CD4-positive, CD25-positive, alpha-beta regulatory T cell (primary cell): ENCODE data around the gene VPS39. TPM values are rescaled to one million over a fixed set of nuclear protein-coding genes. Genes with fewer than 3 reads are reported as not detected.

Source experiments
- ATAC-seq, 2 donors: fragments of 150-1000 bp; cut with Tn5 transposase; one replicate each; pipeline ENCODE4 v1.10.0; 2021; ENCODE audit warnings: low read depth in 2 of 2, moderate number of reproducible peaks in 2 of 2, moderate library complexity in 1 of 2
- DNase-seq, 3 donors: peaks; one replicate each; pipeline versions ENCODE4 v3.0.0 to v3.0.0-alpha.2; 2012 to 2022; ENCODE audit warnings: mixed read lengths in 1 of 3
- H3K27ac ChIP-seq: one replicate; pipeline ENCODE4 v1.7.0; 2013; ENCODE audit warnings: mild to moderate bottlenecking, low read length; ENCODE audit not compliant: insufficient read depth, poor library complexity, severe bottlenecking
- H3K27me3 ChIP-seq: one replicate; pipeline ENCODE4 v1.7.0; 2013; ENCODE audit warnings: low read length; ENCODE audit not compliant: control insufficient read depth, insufficient read depth
- H3K36me3 ChIP-seq: one replicate; pipeline ENCODE4 v1.7.0; 2013; ENCODE audit warnings: mild to moderate bottlenecking, low read length, moderate library complexity; ENCODE audit not compliant: control insufficient read depth, insufficient read depth
- H3K4me1 ChIP-seq: 2 replicates; pipeline ENCODE4 v1.7.0; 2013; ENCODE audit warnings: mild to moderate bottlenecking, low read length; ENCODE audit not compliant: insufficient read depth, control insufficient read depth, poor library complexity, severe bottlenecking
- H3K4me3 ChIP-seq: one replicate; pipeline ENCODE4 v1.7.0; 2013; ENCODE audit warnings: low read depth, mild to moderate bottlenecking, low read length, moderate library complexity
- H3K9me3 ChIP-seq, 2 experiments: 1 replicate in 1 of 2; 2 replicates in 1 of 2; pipeline ENCODE4 v1.7.0; 2013; ENCODE audit warnings: low read length in 2 of 2, mild to moderate bottlenecking in 1 of 2, moderate library complexity in 1 of 2; ENCODE audit not compliant: control insufficient read depth in 2 of 2
- H3K27ac Mint-ChIP-seq, 3 donors: one replicate each; pipeline ENCODE4 v1.8.0; 2020 to 2022; ENCODE audit warnings: mild to moderate bottlenecking in 3 of 3, mixed read lengths in 3 of 3, moderate library complexity in 2 of 3
- H3K27me3 Mint-ChIP-seq: one replicate; pipeline ENCODE4 v1.8.0; 2022; ENCODE audit warnings: mild to moderate bottlenecking, mixed read lengths
- H3K36me3 Mint-ChIP-seq: one replicate; pipeline ENCODE4 v1.8.0; 2020; ENCODE audit warnings: mixed read lengths
- H3K4me1 Mint-ChIP-seq, 4 donors: one replicate each; pipeline ENCODE4 v1.8.0; 2020 to 2022; ENCODE audit warnings: mixed read lengths in 4 of 4, mild to moderate bottlenecking in 1 of 4
- H3K4me3 Mint-ChIP-seq, 4 donors: one replicate each; pipeline ENCODE4 v1.8.0; 2020 to 2022; ENCODE audit warnings: mild to moderate bottlenecking in 4 of 4, mixed read lengths in 4 of 4, moderate library complexity in 3 of 4
- H3K9me3 Mint-ChIP-seq, 7 donors: one replicate each; pipeline ENCODE4 v1.8.0; 2020 to 2022; ENCODE audit warnings: mixed read lengths in 7 of 7, mild to moderate bottlenecking in 3 of 7, moderate library complexity in 2 of 7
- polyA plus RNA-seq, 4 donors: library from polyadenylated mRNA; unstranded; fragments of 300-500 nt; fragmentation: Illumina TruSeq; gene quantifications; one replicate each; pipeline ENCODE4 v1.2.3, GENCODE V29; 2021
- total RNA-seq: library from RNA; stranded (reverse); gene quantifications from one replicate; pipeline ENCODE4 v1.2.3, GENCODE V29; 2022

VPS39 gene
- total and polyA plus RNA-seq, 5 donors from 2014 or later = 28.3 to 121 (median 29.2) TPM

- DNase-seq (no peak), ATAC-seq (no peak)
- Histone ChIP-seq H3K4me3 (no peak overlapping the region), H3K36me3 (no peaks in the 10 kb centered on the region), H3K27ac (no peak overlapping the region), H3K4me1 (no peaks in the 10 kb centered on the region), H3K9me3 (no peaks in the 10 kb centered on the region), H3K27me3 (no peaks in the 10 kb centered on the region)
- H3K9me3 Mint-ChIP-seq = peaks cover 0 to 2% (median 0%) of the 10 kb centered on the region in 7 donors
- no peak overlapping the region for H3K4me3 Mint-ChIP-seq
- no peaks in the 10 kb centered on the region for H3K36me3 Mint-ChIP-seq
- H3K4me1 Mint-ChIP-seq = peaks cover 0 to 2% (median 0%) of the 10 kb centered on the region in 4 donors
- H3K27ac Mint-ChIP-seq = no peak overlapping the region
- H3K27me3 Mint-ChIP-seq = peaks cover 14% of the 10 kb centered on the region
Measured at GRCh38 chr15:42141795-42142667, 66.1 kb downstream of the VPS39 start.

GRCh38 chr15:42141246-42141645 is 66.9 kb downstream of the VPS39 start:
- Histone ChIP-seq H3K9me3 (no peaks in the 10 kb centered on the region), H3K36me3 (no peaks in the 10 kb centered on the region), H3K27me3 (no peaks in the 10 kb centered on the region), H3K4me3 (no peak overlapping the region), H3K4me1 (no peaks in the 10 kb centered on the region), H3K27ac (no peak overlapping the region)
- DNase-seq (no peak), ATAC-seq (no peak)
- Mint-ChIP-seq H3K27me3 (peaks cover 9% of the 10 kb centered on the region), H3K27ac (no peak overlapping the region), H3K9me3 (peaks cover 0 to 2% (median 0%) of the 10 kb centered on the region in 7 donors), H3K4me3 (no peak overlapping the region), H3K36me3 (no peaks in the 10 kb centered on the region), H3K4me1 (peaks cover 0 to 2% (median 0%) of the 10 kb centered on the region in 4 donors)

GRCh38 chr15:42140383-42141070 is 67.6 kb downstream of the VPS39 start:
- no peak for DNase-seq

GRCh38 chr15:42139596-42139995 is 68.5 kb downstream of the VPS39 start:
- Mint-ChIP-seq H3K4me1 (peaks cover 0 to 5% (median 1%) of the 10 kb centered on the region in 4 donors), H3K27me3 (peaks cover 10% of the 10 kb centered on the region), H3K36me3 (no peaks in the 10 kb centered on the region), H3K27ac (no peak overlapping the region), H3K9me3 (peaks cover 0 to 2% (median 0%) of the 10 kb centered on the region in 7 donors), H3K4me3 (no peak overlapping the region)
- ATAC-seq (no peak), DNase-seq (no peak)
- H3K4me1 ChIP-seq = no peaks in the 10 kb centered on the region
- H3K27ac ChIP-seq = no peak overlapping the region
- no peaks in the 10 kb centered on the region for H3K9me3 ChIP-seq
- no peak overlapping the region for H3K4me3 ChIP-seq
- no peaks in the 10 kb centered on the region for H3K27me3 ChIP-seq
- no peaks in the 10 kb centered on the region for H3K36me3 ChIP-seq

More at GRCh38 chr15:42140383-42141070, 67.6 kb downstream of the VPS39 start:
- Histone ChIP-seq H3K27ac (no peak overlapping the region), H3K9me3 (no peaks in the 10 kb centered on the region), H3K4me3 (no peak overlapping the region), H3K4me1 (no peaks in the 10 kb centered on the region), H3K27me3 (no peaks in the 10 kb centered on the region), H3K36me3 (no peaks in the 10 kb centered on the region)
- Mint-ChIP-seq H3K4me1 (peaks cover 0 to 3% (median 1%) of the 10 kb centered on the region in 4 donors), H3K27me3 (peaks cover 12% of the 10 kb centered on the region), H3K36me3 (no peaks in the 10 kb centered on the region), H3K9me3 (peaks cover 0 to 2% (median 0%) of the 10 kb centered on the region in 7 donors), H3K4me3 (no peak overlapping the region), H3K27ac (peak overlapping the region in 1 of 3 donors; percentile 25)
- ATAC-seq = no peak

- Mint-ChIP-seq H3K27ac (no peak overlapping the region), H3K4me1 (peaks cover 0 to 5% (median 1%) of the 10 kb centered on the region in 4 donors), H3K27me3 (peaks cover 16% of the 10 kb centered on the region), H3K36me3 (no peaks in the 10 kb centered on the region), H3K4me3 (no peak overlapping the region), H3K9me3 (peaks cover 0 to 2% (median 0%) of the 10 kb centered on the region in 7 donors)
- DNase-seq (no peak), ATAC-seq (no peak)
- Histone ChIP-seq H3K9me3 (no peaks in the 10 kb centered on the region), H3K4me3 (no peak overlapping the region), H3K27me3 (no peaks in the 10 kb centered on the region), H3K4me1 (no peaks in the 10 kb centered on the region), H3K27ac (no peak overlapping the region), H3K36me3 (no peaks in the 10 kb centered on the region)
Measured at GRCh38 chr15:42138968-42139386, 69.1 kb downstream of the VPS39 start.

- DNase-seq = no peak
- Mint-ChIP-seq H3K9me3 (peaks cover 0 to 2% (median 0%) of the 10 kb centered on the region in 7 donors), H3K36me3 (peaks cover under 1% of the 10 kb centered on the region)
Measured at GRCh38 chr15:42138411-42138810, 69.7 kb downstream of the VPS39 start.

GRCh38 chr15:42137461-42138261 is 70.4 kb downstream of the VPS39 start:
- no peak overlapping the region for H3K27ac Mint-ChIP-seq
- H3K36me3 ChIP-seq = no peaks in the 10 kb centered on the region
- H3K4me3 Mint-ChIP-seq = no peak overlapping the region
- H3K36me3 Mint-ChIP-seq = peaks cover 2% of the 10 kb centered on the region
- H3K27me3 Mint-ChIP-seq = peaks cover 22% of the 10 kb centered on the region
- peaks cover 0 to 2% (median 0%) of the 10 kb centered on the region in 7 donors for H3K9me3 Mint-ChIP-seq
- H3K4me1 Mint-ChIP-seq = peaks cover 0 to 5% (median 1%) of the 10 kb centered on the region in 4 donors
- DNase-seq (peak in 2 of 3 donors; percentile 14 to 51), ATAC-seq (no peak)
- H3K27ac ChIP-seq = no peak overlapping the region
- no peaks in the 10 kb centered on the region for H3K9me3 ChIP-seq
- H3K4me3 ChIP-seq = no peak overlapping the region
- H3K27me3 ChIP-seq = no peaks in the 10 kb centered on the region
- H3K4me1 ChIP-seq = no peaks in the 10 kb centered on the region

More at GRCh38 chr15:42138411-42138810, 69.7 kb downstream of the VPS39 start:
- H3K27ac ChIP-seq = no peak overlapping the region
- no peaks in the 10 kb centered on the region for H3K4me1 ChIP-seq
- H3K4me3 Mint-ChIP-seq = no peak overlapping the region
- H3K27me3 ChIP-seq = no peaks in the 10 kb centered on the region
- no peak overlapping the region for H3K27ac Mint-ChIP-seq
- no peaks in the 10 kb centered on the region for H3K36me3 ChIP-seq
- H3K4me3 ChIP-seq = no peak overlapping the region
- no peak for ATAC-seq
- peaks cover 0 to 5% (median 1%) of the 10 kb centered on the region in 4 donors for H3K4me1 Mint-ChIP-seq
- H3K9me3 ChIP-seq = no peaks in the 10 kb centered on the region
- peaks cover 19% of the 10 kb centered on the region for H3K27me3 Mint-ChIP-seq
